GM12891 (cell line): Measurements from ENCODE around the gene SYNDIG1.

Experiments
- DNase-seq: peaks from one replicate; pipeline ENCODE4 v3.0.0; 2011; ENCODE audit warnings: low spot score; ENCODE audit not compliant: insufficient read length
- FAIRE-seq: peaks from 2 replicates; lab custom pipeline; 2011; peaks lifted over from hg19 to GRCh38; lab: Jason Lieb, UNC
- PAX5 ChIP-seq: IDR thresholded peaks from 2 replicates; pipeline ENCODE4 v1.6.1; 2011; ENCODE audit warnings: low read length, moderate library complexity, mild to moderate bottlenecking; ENCODE audit not compliant: insufficient read depth, severe bottlenecking
- POLR2A ChIP-seq: IDR thresholded peaks from 2 replicates; pipeline ENCODE4 v1.6.1; 2011; ENCODE audit warnings: low read depth, low read length, control low read depth
- POLR2AphosphoS5 ChIP-seq: IDR thresholded peaks from 2 replicates; pipeline ENCODE4 v1.6.1; 2011; ENCODE audit warnings: low read depth, low read length, control low read depth
- POU2F2 ChIP-seq: IDR thresholded peaks from 2 replicates; pipeline ENCODE4 v1.6.1; 2011; ENCODE audit warnings: low read depth, mild to moderate bottlenecking, control low read depth, low read length, moderate library complexity
- SPI1 ChIP-seq: IDR thresholded peaks from 2 replicates; pipeline ENCODE4 v1.6.1; 2011; ENCODE audit warnings: low read depth, low read length, control low read depth
- TAF1 ChIP-seq: IDR thresholded peaks from 2 replicates; pipeline ENCODE4 v1.6.1; 2011; ENCODE audit warnings: low read depth, low read length, control low read depth

SYNDIG1 gene

DNA sequence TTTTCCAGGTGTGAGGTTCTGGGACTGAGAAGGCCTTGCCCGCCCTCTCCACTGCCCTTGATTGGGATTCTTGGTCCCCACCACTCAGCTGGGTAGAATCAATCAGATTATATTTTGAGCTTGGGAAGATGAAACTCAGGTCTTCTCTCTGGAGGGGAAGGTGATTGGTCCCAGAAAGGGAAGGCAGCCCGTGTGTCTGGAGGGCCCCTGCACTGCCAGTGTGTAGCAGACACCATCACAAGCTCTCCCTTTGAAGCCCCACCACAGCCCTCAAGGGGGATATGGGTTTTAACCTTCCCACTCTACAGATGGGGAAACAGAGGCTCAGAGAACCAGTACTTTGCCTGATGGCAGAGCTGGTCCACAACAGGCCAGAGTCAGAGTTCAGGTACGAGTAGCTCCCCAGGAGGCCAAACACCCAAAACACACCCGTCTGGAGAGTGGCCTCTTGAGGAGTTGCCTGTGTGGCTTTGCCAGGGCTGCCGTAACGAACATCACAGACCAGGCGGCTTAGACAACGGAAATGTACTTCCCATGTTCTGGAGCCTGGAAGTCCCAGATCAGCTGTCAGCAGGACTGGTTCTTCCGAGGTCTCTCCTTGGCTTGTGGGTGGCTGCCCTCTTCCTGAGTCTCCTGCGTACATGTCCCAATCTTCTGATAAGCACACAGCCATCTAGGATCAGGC, 205.6 kb downstream of the SYNDIG1 start:
- DNase-seq (no peak), FAIRE-seq (no peak)
- TF ChIP-seq PAX5 = no peak
- TF ChIP-seq TAF1 = no peak
- TF ChIP-seq POLR2A = no peak
- no peak for TF ChIP-seq POU2F2
- TF ChIP-seq POLR2AphosphoS5 = no peak
- TF ChIP-seq SPI1 = no peak

DNA sequence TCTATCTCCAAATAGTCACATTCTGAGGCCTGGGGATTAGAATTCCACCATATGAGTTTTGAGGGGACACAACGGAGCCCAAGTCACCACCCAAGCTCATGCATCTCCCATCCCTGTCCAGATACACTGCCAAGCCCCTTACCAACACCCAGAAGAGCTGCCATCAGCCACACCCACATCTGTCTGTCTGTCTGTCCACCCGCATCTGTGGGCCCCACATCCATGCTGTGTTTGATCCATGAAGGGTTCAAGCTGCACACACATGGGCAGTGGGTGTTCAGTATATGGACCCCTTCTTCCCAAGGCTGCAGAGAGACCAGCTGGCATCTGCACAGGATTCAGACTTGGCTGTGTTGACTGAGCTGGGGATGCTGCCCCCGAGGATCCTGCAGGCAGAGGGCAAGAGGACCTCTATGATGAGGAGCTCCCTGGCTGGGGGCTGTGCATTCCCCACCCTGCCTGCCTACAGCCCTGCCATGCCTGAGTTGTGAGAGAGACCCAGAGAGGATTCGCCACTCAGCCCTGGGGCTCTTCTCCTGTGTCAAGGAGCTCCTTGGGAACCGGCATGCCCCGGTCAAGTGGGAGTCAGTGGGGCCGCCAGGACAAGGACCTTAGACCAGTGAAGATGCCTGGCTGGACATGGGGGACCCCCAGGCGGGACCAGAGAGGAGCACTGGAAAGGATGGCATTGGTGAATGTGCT, 206.4 kb downstream of the SYNDIG1 start:
- FAIRE-seq = no peak
- no peak for TF ChIP-seq PAX5
- TF ChIP-seq POU2F2 = no peak
- TF ChIP-seq POLR2A = no peak
- TF ChIP-seq TAF1 = no peak
- no peak for TF ChIP-seq POLR2AphosphoS5
- no peak for TF ChIP-seq SPI1
- no peak for DNase-seq

DNA sequence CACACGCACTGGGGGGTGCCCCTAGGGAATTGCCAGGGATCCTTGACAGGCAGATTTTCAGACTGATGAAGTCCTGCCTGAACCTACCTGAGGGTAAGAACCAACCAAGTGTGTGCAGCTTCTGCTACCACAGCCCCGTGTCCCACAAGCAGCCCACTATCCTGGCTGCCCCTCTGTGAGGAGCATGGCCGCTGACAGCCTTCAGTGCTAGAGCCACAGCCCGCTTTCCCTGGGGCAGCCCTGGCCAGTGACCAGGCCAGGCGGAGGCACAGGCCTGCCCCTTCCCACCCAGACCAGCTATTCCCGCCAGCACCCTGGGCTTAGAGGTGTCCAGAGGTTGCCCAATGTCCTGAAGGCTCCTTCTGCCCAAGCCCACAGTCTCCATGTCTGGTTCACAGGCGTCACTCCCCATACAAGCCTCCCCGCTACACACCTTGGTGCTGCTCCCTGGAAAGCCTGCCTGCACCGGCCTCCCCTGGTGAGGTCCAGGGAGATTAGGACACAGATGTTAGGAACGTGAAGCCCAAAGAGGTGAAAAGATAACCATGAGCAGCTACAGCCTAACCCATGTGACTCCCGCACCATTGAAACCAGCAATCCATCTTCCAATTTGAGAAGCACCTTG, 207.0 kb downstream of the SYNDIG1 start:
- no peak for DNase-seq
- no peak for FAIRE-seq
- TF ChIP-seq POLR2A (no peak), POLR2AphosphoS5 (no peak), PAX5 (no peak), SPI1 (no peak), TAF1 (no peak), POU2F2 (no peak)

DNA sequence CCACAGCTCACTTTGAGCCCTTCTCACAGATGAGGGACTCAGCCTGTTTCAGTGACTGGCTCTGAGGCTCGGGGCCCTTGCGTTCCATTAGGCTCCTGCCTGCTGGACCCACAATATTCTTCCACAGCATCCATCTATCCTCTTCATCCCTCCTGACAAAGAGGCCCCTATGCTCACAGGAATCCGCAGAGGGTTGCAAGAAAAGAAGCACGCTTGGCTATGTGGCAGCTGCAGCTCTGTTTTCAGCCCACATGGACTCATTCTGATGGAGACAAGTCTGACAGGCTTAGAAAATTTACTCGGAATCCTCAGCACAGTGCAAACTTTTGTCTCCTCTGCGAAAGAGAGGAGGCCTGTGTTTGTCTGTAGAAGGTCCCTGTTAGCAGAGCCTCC, 207.5 kb downstream of the SYNDIG1 start:
- no peak for TF ChIP-seq POU2F2
- TF ChIP-seq PAX5 = no peak
- TF ChIP-seq POLR2A = no peak
- TF ChIP-seq TAF1 = no peak
- TF ChIP-seq SPI1 = no peak
- no peak for TF ChIP-seq POLR2AphosphoS5
- FAIRE-seq (no peak), DNase-seq (no peak)

DNA sequence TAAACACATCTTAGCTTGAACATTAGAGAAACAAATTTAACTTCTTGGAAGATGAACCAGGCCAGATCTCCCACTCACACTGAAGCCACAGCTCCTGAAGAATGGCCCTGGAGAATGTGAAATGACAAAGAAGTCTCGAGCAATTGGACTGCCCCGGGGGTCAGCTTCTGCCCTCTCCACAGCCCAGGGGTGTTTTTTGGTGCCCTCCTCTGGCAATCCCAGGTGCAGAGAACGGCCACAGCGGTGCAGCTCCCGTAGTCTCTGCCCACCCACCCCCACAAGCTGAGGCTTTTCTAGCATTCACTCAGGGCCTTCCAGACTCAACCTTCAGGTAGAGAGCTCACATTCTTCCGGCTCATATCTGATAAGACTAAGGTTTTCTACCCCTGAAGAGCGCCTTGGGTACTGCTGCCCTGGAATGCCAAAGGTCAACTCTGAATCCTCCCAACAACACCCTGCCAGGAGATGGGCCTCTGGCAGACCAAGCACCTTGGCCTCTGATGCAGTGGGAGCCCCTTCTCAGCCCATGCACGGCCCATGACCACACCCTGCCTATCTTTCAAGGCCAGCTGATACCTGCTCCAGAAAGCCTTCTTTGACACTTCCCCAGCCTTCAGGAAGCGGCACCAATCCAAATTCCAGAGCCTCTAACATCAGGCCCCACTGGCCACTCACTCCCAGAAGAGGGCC, 208.3 kb downstream of the SYNDIG1 start:
- TF ChIP-seq POLR2AphosphoS5 = no peak
- no peak for TF ChIP-seq POLR2A
- no peak for TF ChIP-seq TAF1
- no peak for TF ChIP-seq PAX5
- TF ChIP-seq SPI1 = no peak
- TF ChIP-seq POU2F2 = no peak
- DNase-seq (no peak), FAIRE-seq (no peak)

GRCh38 chr20:24678351-24679106, 209.1 kb downstream of the SYNDIG1 start:
- TF ChIP-seq POLR2AphosphoS5 = no peak
- TF ChIP-seq POLR2A = no peak
- no peak for TF ChIP-seq PAX5
- no peak for TF ChIP-seq TAF1
- no peak for TF ChIP-seq POU2F2
- no peak for TF ChIP-seq SPI1
- DNase-seq (no peak), FAIRE-seq (no peak)

- FAIRE-seq (no peak), DNase-seq (no peak)
Measured at GRCh38 chr20:24679448-24680047, 210.1 kb downstream of the SYNDIG1 start.

GRCh38 chr20:24681634-24682495, 212.4 kb downstream of the SYNDIG1 start:
- DNase-seq (no peak), FAIRE-seq (no peak)
- TF ChIP-seq POLR2AphosphoS5 = no peak
- no peak for TF ChIP-seq PAX5
- TF ChIP-seq POLR2A = no peak
- no peak for TF ChIP-seq POU2F2
- TF ChIP-seq SPI1 = no peak
- TF ChIP-seq TAF1 = no peak

More at GRCh38 chr20:24679448-24680047, 210.1 kb downstream of the SYNDIG1 start:
- TF ChIP-seq SPI1 (no peak), POU2F2 (no peak), PAX5 (no peak), TAF1 (no peak), POLR2AphosphoS5 (no peak), POLR2A (no peak)
